GM12892 (cell line): Measurements from ENCODE around the gene BMPR1A.

ENCODE experiments used
- DNase-seq: peaks from one replicate; pipeline ENCODE4 v3.0.0; 2011; ENCODE audit not compliant: insufficient read length
- FAIRE-seq: peaks from 2 replicates; lab custom pipeline; 2011; peaks lifted over from hg19 to GRCh38; lab: Jason Lieb, UNC
- POLR2A ChIP-seq: IDR thresholded peaks from 2 replicates; pipeline ENCODE4 v1.6.1; 2011; ENCODE audit warnings: low read depth, low read length, control low read depth
- POLR2AphosphoS5 ChIP-seq: IDR thresholded peaks from 2 replicates; pipeline ENCODE4 v1.6.1; 2011; ENCODE audit warnings: low read depth, low read length, control low read depth
- TAF1 ChIP-seq: IDR thresholded peaks from 2 replicates; pipeline ENCODE4 v1.6.1; 2011; ENCODE audit warnings: low read depth, mild to moderate bottlenecking, control low read depth, low read length, borderline replicate concordance

BMPR1A gene

DNA sequence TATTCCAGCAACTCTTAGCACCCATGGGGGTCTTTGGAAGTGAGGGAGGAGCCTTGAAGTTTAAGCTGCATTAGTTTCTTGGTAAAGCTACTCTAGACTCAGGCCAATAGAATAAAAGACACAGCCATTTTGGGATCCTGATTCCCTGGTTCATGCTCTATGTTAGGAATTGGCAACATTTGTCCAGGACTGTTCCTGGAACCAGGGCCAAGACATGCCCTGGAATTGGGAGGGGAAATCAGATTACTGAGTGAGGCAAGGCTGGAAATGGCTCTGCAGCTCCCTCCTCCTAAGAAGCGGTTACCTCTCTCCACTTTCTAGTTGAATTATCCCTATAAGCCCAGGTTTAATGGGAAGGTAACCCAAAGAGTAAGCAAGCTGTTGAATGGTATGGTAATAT, 14.2 kb upstream of the BMPR1A start:
- DNase-seq (no peak), FAIRE-seq (no peak)
- TF ChIP-seq POLR2A = no peak
- no peak for TF ChIP-seq TAF1
- no peak for TF ChIP-seq POLR2AphosphoS5

DNA sequence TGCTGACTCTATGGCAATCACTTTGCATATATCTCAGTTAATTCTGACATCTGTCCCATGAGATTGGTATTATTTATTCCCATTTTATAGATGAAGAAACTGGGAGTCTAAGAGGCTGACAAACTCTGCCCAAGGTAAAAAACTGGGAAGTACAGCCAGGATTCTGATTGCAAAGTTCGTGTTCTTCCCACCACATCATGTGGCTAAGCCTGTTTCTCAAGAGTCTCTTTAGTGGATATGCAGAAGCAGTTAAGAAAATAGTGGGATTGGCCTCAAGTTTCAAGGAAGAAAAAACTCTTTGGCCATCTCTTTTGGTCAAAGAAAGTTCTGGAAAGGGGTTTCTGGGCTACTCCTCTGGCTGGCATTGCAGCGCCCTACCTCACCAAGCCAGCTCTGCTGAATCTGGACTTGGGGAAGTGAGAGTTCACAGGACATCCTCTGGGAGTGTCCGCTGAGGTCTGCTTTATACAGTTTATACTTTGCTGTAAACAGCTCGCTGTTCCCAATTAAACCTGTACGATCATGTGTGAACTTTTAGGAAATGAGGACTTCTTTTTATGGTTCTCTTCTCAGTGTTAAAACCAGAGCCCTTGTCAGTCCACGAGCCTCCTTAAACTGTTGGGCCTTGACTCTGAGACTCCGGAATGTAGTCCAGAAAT, 12.2 kb upstream of the BMPR1A start:
- no peak for DNase-seq
- FAIRE-seq = no peak
- TF ChIP-seq TAF1 = no peak
- no peak for TF ChIP-seq POLR2A
- TF ChIP-seq POLR2AphosphoS5 = no peak

DNA sequence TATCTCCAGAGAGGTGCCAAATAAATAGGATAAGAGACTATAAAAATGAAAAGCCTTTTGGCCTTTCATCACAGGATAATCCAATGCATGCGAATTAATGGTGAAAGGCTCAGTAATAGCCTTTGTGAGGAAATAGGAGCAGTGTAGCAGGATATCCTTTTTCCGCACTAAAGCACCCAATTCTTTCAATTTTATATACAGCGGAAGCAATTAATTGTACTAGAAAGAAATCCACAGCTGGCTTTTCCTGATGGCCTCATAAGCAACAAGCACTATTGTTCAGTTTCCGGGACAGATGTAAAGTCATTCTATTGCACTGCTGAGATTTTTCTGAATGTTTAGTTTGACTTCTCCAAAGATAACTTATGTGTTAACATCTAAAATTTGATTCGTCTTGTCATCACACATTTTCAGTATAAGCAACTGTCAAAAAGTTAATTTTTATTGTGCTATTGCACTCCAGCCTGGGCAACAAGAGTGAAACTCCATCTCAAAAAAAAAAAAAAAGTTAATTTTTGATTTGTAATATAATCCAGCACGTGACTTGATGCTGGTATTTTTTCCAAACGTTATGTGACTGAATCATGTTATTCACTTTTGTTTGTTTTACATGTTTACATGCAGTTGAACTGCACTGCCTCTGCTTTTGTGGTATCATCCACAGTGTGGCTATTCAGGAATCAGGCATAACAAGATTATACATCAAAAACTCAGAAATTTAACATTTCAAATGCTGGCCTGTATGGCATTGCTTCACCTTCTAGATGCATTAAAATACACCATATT, 8.4 kb upstream of the BMPR1A start:
- no peak for TF ChIP-seq TAF1
- FAIRE-seq (no peak), DNase-seq (no peak)

DNA sequence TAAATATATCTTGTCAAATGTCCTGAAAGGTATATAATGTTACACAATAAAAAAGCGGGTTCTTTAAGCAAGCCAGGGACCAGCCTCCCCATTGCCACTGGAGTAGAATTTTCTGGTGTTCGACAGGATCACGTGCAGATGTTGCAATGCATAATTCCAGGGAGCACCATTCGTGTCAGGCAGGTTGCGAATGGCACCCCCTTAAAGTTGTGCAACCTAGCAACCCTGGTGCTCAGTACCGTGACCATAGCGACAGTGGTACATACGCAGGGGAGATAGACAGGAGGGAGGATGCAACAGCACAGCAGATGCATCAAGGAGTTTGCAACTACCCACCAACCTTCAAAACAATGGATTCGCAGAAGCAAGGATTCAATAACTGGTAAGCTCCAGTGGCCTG, 6.6 kb upstream of the BMPR1A start:
- no peak for FAIRE-seq
- no peak for DNase-seq
- TF ChIP-seq POLR2AphosphoS5 = no peak
- TF ChIP-seq POLR2A = no peak
- no peak for TF ChIP-seq TAF1

DNA sequence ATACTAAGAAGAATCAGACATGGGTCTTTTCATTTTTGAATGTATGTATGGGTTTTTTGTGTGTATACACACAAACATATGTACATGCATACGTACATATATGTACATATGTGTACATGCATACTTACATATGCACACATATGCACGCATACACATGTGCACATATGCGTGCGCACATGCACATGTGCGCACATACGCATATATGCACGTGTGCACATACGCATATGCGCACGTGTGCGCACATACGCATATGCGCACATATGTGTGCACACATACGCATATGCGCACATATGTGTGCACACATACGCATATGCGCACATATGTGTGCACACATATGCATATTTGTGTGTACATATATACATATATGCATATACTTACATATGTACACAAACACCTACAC, 4.9 kb upstream of the BMPR1A start:
- TF ChIP-seq POLR2AphosphoS5 (no peak), TAF1 (no peak), POLR2A (no peak)
- DNase-seq (no peak), FAIRE-seq (no peak)

DNA sequence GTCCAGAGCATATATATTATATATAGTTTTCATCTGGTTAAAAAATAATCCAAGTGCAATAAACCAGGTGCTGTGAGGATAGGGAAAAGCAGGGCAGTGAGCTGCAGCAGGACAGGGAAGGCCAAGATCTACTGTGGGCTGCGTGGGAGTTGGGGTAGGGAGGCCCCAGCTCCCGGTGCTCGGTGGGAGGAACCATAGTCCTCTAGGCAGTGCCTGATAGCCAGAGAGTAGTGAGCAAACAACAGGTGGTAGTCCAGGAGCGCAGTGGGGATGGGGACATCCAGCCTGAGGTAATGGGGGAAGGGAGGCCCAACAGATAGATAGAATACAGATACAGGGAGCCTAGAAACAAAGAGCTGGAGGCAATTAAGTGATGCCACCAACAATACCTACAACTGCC, 4.1 kb upstream of the BMPR1A start:
- DNase-seq (no peak), FAIRE-seq (no peak)
- no peak for TF ChIP-seq TAF1
- TF ChIP-seq POLR2AphosphoS5 = no peak
- no peak for TF ChIP-seq POLR2A

DNA sequence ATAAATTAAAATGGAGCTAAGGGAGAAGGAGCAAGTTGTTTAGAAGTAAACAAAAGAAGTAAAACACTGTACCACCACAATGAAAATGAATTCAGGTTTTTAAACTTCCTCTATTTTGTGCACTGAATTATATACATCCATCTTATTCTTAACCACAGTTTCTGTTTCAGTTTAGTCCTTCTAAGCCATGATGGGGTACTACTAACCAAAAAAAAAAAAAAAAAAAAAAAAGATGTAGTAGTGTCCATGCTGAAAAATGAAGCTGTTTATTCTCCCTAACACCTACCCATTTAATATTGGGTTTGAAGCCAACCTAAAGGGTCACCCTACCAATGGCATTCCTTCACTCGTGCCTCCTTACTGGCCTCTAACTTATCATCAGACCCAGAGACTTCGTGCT, 3.4 kb upstream of the BMPR1A start:
- DNase-seq (no peak), FAIRE-seq (peak; percentile 21)
- TF ChIP-seq POLR2AphosphoS5 = no peak
- no peak for TF ChIP-seq TAF1
- no peak for TF ChIP-seq POLR2A

DNA sequence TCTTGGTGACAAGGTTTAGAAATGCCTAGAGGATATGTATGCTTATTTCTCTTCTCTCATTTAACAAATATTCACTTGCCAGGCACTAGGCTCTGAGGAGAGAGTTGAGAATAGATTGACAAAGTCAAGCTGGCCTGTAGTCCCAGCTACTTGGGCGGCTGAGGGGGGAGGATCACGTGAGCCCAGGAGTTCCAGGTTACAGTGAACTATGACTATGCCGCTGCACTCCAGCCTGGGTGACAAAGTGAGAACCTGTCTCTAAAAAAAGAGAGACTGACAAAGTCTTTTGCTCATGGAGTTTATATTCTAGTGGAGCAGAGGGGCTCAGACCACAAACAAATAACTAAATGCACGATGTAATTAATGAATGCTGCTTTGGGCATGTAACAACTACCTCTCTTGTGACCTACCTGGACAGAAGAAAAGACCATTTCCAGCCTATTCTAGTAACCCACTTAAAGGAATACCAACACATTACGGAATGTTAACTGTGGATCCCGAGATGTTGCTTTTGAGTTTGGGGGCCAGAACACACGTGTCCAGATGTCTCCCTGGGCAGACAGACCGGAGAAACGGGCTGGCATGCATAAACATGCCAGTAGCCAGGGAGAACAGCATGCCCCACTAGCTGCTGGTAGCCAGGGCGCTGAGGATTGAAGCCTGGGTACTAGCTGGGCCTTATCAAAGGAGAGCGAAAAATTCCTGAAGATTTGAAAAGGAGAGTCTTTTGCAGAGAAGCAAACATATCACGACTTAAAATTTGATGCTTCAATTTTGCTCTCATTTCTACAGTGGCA, 2.6 kb upstream of the BMPR1A start:
- TF ChIP-seq TAF1 = no peak
- no peak for TF ChIP-seq POLR2A
- TF ChIP-seq POLR2AphosphoS5 = no peak
- DNase-seq = no peak
- no peak for FAIRE-seq

DNA sequence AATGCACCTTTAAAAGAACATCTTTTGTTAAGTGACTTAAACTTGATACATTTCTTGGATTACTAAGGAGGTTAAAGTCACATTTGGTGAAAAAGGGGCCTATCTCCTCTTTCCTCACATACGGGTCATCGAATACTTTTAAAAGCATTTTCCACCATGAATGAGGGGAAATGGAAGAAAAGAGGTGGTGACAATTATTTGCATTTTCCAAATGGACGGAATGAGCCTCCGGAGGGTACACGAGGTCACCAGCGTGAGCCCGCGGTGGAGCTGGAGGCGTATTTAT, 1.0 kb upstream of the BMPR1A start:
- TF ChIP-seq TAF1 = no peak
- TF ChIP-seq POLR2AphosphoS5 = no peak
- TF ChIP-seq POLR2A = no peak
- FAIRE-seq (no peak), DNase-seq (no peak)

DNA sequence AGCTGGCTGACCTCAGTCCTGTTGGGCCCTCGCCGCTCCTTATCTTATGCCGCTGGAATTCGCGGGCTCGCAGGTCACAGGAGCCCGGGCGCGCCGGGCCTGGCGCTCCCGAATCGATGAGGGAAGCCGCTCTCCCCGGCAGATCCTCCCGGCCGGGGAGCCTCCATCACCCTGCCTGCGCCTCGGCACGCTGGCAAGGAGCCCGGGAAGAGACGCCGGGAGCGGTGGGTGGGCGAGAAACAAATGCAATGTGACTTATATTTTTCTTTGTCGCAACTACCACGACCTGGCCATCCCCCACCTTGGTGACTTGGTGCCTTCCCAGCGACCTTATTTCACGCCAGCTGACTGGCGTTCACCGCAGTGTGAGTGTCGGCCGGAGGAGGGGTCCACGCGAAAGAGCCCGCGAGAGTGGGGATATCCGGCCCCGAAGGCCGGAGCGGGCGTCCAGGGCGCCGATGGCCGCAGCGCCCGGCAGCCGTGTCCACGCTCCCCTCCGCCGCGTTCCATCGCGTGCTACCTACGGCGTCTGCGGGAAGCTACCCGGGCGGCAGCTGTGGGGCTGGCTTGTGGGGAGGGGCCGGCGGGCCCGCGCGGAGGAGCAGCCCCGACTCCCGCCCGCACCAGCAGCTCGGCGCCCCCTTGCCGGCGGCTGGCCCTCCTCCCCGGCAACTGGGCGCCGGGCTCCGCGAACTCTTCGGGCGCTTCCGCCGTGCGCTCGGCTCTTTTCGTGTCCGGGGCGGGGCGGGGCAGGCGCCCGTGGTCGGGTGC, 494 bp upstream of the BMPR1A start:
- peak; percentile 56 for FAIRE-seq
- DNase-seq = peak; percentile 78
- TF ChIP-seq TAF1 (0 out of 2 replicates have a peak, but pooled peaks have one; percentile 29), POLR2A (peak; percentile 57; the same call in 1 of the 2 replicates), POLR2AphosphoS5 (no peak; the same call in 1 of the 2 replicates)
